ENCODE data around the gene AP1M1. TPM values are rescaled to one million over a fixed set of nuclear protein-coding genes. Genes with fewer than 3 reads are reported as not detected.

Gene AP1M1
- total RNA-seq, 1 experiment from 2014 or later: 30.3 TPM

DNA sequence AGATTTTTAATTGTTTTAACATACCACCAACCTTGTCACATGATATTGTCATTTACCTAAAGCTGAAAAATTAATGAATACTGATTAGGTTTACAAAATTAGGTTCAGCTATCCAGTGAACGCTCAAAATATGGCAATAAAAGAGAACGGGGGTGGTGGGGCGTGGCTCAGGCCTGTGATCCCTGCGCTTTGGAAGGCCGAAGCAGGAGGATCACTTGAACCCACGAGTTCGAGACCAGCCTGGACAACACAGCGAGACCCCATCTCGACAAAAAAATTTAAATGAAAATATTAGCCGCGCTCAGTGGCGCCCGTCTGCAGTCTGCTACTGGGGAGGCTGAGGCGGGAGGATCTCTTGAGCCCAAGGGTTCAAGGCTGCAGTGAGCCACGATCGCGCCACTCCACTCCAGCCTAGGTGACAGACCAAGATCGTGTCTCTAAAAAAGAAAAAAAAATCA, 13.0 kb upstream of the AP1M1 start:
- Histone ChIP-seq H2AFZ (ENCODE audit: low read length) (no peak overlapping the region), H4K91ac (ENCODE audit: insufficient read length, low read depth, low read length) (no peak overlapping the region), H3K4me2 (ENCODE audit: insufficient read depth, insufficient read length, low read length) (peak overlapping the region; percentile 48), H2AK5ac (ENCODE audit: insufficient read length, low read length) (no peak overlapping the region), H4K8ac (replicated peaks; ENCODE audit: insufficient read length, low read depth, low read length) (peak overlapping the region; percentile 35), H3K9me3 (ENCODE audit: control insufficient read depth, low read depth, low read length) (no peaks in the 10 kb centered on the region), H3K23ac (ENCODE audit: insufficient read length, low read depth, low read length) (no peak overlapping the region), H3K4ac (ENCODE audit: low read depth, low read length) (no peak overlapping the region), H2BK12ac (ENCODE audit: insufficient read length, low read depth, low read length) (no peak overlapping the region), H4K20me1 (ENCODE audit: control insufficient read depth, insufficient read depth, insufficient read length) (no peaks in the 10 kb centered on the region), H2BK120ac (ENCODE audit: low read depth, low read length, poor library complexity, severe bottlenecking) (no peak overlapping the region), H4K5ac (ENCODE audit: insufficient read length, low read depth, low read length) (no peak overlapping the region), H3K18ac (ENCODE audit: insufficient read length, low read depth, low read length) (peak overlapping the region; percentile 40), H3K23me2 (ENCODE audit: insufficient read length, low read depth, low read length, poor library complexity, severe bottlenecking) (no peaks in the 10 kb centered on the region), H2BK5ac (ENCODE audit: insufficient read length, low read length) (no peak overlapping the region), H2BK20ac (ENCODE audit: low read depth, low read length, poor library complexity, severe bottlenecking) (no peak overlapping the region), H3K79me2 (ENCODE audit: insufficient read depth, low read length) (peaks cover 4% of the 10 kb centered on the region; the same call in 1 of the 2 replicates), H3K79me1 (ENCODE audit: insufficient read depth, low read depth, low read length, poor library complexity, severe bottlenecking) (no peaks in the 10 kb centered on the region), H3K14ac (ENCODE audit: insufficient read depth, low read length) (no peak overlapping the region), H3K9ac (ENCODE audit: extremely low read depth, insufficient read length, low read length) (no peak overlapping the region), H3K27ac (ENCODE audit: insufficient read length, low read depth, low read length) (no peak overlapping the region), H3T11ph (ENCODE audit: low read length) (no peak overlapping the region), H3K56ac (ENCODE audit: insufficient read length, low read depth, low read length) (no peak overlapping the region), H3K4me1 (ENCODE audit: insufficient read depth, low read length) (no peaks in the 10 kb centered on the region), H3K27me3 (ENCODE audit: insufficient read depth, low read length) (no peaks in the 10 kb centered on the region), H2BK15ac (ENCODE audit: low read depth, low read length) (no peak overlapping the region)
- no peaks in the 10 kb centered on the region; a peak in 1 of 5 replicates for H3K9me3 Mint-ChIP-seq
- WGBS (ENCODE audit: extremely low coverage, insufficient read length, low lambda C conversion rate): no CpG with 5 or more reads among the region's 18 CpGs
- peaks cover 4 to 6% of the 10 kb centered on the region in 2 experiments; a peak in 3 of 4 replicates for H3K4me1 Mint-ChIP-seq
- TF ChIP-seq, protein P1, sequence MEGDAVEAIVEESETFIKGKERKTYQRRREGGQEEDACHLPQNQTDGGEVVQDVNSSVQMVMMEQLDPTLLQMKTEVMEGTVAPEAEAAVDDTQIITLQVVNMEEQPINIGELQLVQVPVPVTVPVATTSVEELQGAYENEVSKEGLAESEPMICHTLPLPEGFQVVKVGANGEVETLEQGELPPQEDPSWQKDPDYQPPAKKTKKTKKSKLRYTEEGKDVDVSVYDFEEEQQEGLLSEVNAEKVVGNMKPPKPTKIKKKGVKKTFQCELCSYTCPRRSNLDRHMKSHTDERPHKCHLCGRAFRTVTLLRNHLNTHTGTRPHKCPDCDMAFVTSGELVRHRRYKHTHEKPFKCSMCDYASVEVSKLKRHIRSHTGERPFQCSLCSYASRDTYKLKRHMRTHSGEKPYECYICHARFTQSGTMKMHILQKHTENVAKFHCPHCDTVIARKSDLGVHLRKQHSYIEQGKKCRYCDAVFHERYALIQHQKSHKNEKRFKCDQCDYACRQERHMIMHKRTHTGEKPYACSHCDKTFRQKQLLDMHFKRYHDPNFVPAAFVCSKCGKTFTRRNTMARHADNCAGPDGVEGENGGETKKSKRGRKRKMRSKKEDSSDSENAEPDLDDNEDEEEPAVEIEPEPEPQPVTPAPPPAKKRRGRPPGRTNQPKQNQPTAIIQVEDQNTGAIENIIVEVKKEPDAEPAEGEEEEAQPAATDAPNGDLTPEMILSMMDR (conservative IDR thresholded peaks at IDR 0.05): no peak
- H3K4me3 Mint-ChIP-seq: peak overlapping the region; percentile 91 to 98
- H3K27ac Mint-ChIP-seq: peak overlapping the region in 2 of 3 experiments; percentile 53 to 88; a peak in 1 of 7 replicates
- DNase-seq: no peak
- peaks cover 8% of the 10 kb centered on the region for H3K27me3 Mint-ChIP-seq (ENCODE audit: low read depth)
- peaks cover 16 to 28% (median 28%) of the 10 kb centered on the region in 3 experiments for H3K36me3 Mint-ChIP-seq (ENCODE audit: insufficient read depth in 1 of 3, low read depth in 3 of 3)

Data from H9 (cell line).